ENCODE data around the gene GPAT2.
"Not testable (repeated sequence)": the region's sequence is repeated elsewhere in the genome, so short reads cannot be mapped to it uniquely, and the experiment has no call there.

Gene GPAT2

GRCh38 chr2:96061197-96061817, 26.6 kb upstream of the GPAT2 start:
- H3K9me3 ChIP-seq (ENCODE audit: insufficient read depth, low read depth, low read length); H2BK12ac ChIP-seq (ENCODE audit: low read length); H4K8ac ChIP-seq (ENCODE audit: low read depth, low read length); H3K79me1 ChIP-seq (ENCODE audit: low read length); H3K27me3 ChIP-seq (ENCODE audit: insufficient read depth, low read length); H3K4me2 ChIP-seq (ENCODE audit: low read length); H3K14ac ChIP-seq (ENCODE audit: low read length); H4K91ac ChIP-seq (ENCODE audit: low read depth, low read length); H3K36me3 ChIP-seq (ENCODE audit: control insufficient read depth in 1 of 2, insufficient read depth in 2 of 2, low read length in 2 of 2); DNase-seq; H2AFZ ChIP-seq (ENCODE audit: insufficient read depth, low read length, poor library complexity); H3K23ac ChIP-seq (ENCODE audit: low read length); H2AK5ac ChIP-seq (ENCODE audit: low read length); H3K9ac ChIP-seq (ENCODE audit: low read length); H3K4ac ChIP-seq (ENCODE audit: low read depth, low read length); H2BK120ac ChIP-seq (ENCODE audit: insufficient read depth, low read length, poor library complexity); H3K4me3 ChIP-seq (ENCODE audit: low read depth, low read length); H3K18ac ChIP-seq (ENCODE audit: low read length); H2BK5ac ChIP-seq (ENCODE audit: low read depth, low read length, poor library complexity); H4K12ac ChIP-seq (ENCODE audit: low read depth, low read length); H3K27ac ChIP-seq (ENCODE audit: low read depth, low read length); H3K4me1 ChIP-seq (ENCODE audit: control insufficient read depth in 1 of 2, insufficient read depth in 2 of 2, low read length in 2 of 2); H3K79me2 ChIP-seq (ENCODE audit: control insufficient read depth, insufficient read depth, low read length, poor library complexity): not testable (repeated sequence)
- no CpG with 5 or more reads among the region's 8 CpGs for WGBS (ENCODE audit: extremely low coverage, insufficient coverage, insufficient read length)

DNA sequence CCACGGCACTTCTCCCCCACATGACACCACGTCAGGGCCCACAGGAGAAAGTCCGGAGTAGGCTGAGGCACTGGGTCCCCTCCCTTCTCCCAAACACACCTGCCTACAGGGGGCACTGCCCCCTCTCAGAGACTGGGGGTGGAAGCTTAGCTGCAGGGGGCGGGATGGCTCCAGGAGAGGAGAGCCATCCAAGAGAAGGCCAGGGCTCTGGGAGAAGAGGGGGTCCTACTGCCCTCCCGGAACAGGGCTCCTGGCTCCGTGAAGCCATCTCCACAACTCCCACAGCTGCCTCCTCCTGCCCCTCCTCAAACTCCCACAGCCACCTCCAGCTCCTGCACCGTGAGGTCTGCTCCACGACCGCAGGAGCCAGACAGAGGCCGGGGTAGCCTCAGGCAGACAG, 25.6 kb upstream of the GPAT2 start:
- not testable (repeated sequence) for H4K8ac ChIP-seq (ENCODE audit: low read depth, low read length); H4K91ac ChIP-seq (ENCODE audit: low read depth, low read length); H3K4me3 ChIP-seq (ENCODE audit: low read depth, low read length); H3K4me1 ChIP-seq (ENCODE audit: control insufficient read depth in 1 of 2, insufficient read depth in 2 of 2, low read length in 2 of 2); H3K9me3 ChIP-seq (ENCODE audit: insufficient read depth, low read depth, low read length); H3K18ac ChIP-seq (ENCODE audit: low read length); H3K14ac ChIP-seq (ENCODE audit: low read length); H2BK5ac ChIP-seq (ENCODE audit: low read depth, low read length, poor library complexity); H3K27me3 ChIP-seq (ENCODE audit: insufficient read depth, low read length); H3K27ac ChIP-seq (ENCODE audit: low read depth, low read length); H3K9ac ChIP-seq (ENCODE audit: low read length); H3K79me1 ChIP-seq (ENCODE audit: low read length); H3K79me2 ChIP-seq (ENCODE audit: control insufficient read depth, insufficient read depth, low read length, poor library complexity); H2BK120ac ChIP-seq (ENCODE audit: insufficient read depth, low read length, poor library complexity); H3K4ac ChIP-seq (ENCODE audit: low read depth, low read length); H4K12ac ChIP-seq (ENCODE audit: low read depth, low read length); H3K36me3 ChIP-seq (ENCODE audit: control insufficient read depth in 1 of 2, insufficient read depth in 2 of 2, low read length in 2 of 2); H2BK12ac ChIP-seq (ENCODE audit: low read length); H3K4me2 ChIP-seq (ENCODE audit: low read length); H2AK5ac ChIP-seq (ENCODE audit: low read length); DNase-seq; H3K23ac ChIP-seq (ENCODE audit: low read length); H2AFZ ChIP-seq (ENCODE audit: insufficient read depth, low read length, poor library complexity)
- WGBS (ENCODE audit: extremely low coverage, insufficient coverage, insufficient read length), result no CpG with 5 or more reads among the region's 10 CpGs

DNA sequence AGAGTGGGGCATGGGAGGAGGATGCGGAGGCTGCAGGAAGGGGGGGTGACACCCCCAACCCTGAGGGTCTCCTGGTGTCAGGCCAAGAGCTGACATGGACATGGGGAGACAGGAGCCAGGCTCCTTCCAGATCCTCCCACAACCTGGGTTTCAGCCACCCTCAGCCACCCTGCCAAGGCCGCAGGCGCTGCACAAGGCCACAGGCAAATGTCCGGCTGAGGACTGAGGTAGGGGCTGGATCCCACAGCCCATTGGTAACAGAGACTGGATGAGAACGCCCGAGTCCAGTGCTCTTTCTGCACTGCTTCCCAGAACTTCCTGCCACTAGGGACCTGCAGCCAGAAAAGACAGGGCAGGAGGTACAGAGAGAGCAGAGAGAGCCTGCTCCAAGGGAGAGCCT, 24.7 kb upstream of the GPAT2 start:
- no CpG with 5 or more reads among the region's 6 CpGs for WGBS (ENCODE audit: extremely low coverage, insufficient coverage, insufficient read length)
- H3K4me3 ChIP-seq (ENCODE audit: low read depth, low read length); H2AK5ac ChIP-seq (ENCODE audit: low read length); H3K23ac ChIP-seq (ENCODE audit: low read length); H2BK5ac ChIP-seq (ENCODE audit: low read depth, low read length, poor library complexity); H4K8ac ChIP-seq (ENCODE audit: low read depth, low read length); H3K9ac ChIP-seq (ENCODE audit: low read length); H3K14ac ChIP-seq (ENCODE audit: low read length); H3K79me2 ChIP-seq (ENCODE audit: control insufficient read depth, insufficient read depth, low read length, poor library complexity); H3K27me3 ChIP-seq (ENCODE audit: insufficient read depth, low read length); H3K79me1 ChIP-seq (ENCODE audit: low read length); H2AFZ ChIP-seq (ENCODE audit: insufficient read depth, low read length, poor library complexity); DNase-seq; H2BK12ac ChIP-seq (ENCODE audit: low read length); H3K4ac ChIP-seq (ENCODE audit: low read depth, low read length); H3K18ac ChIP-seq (ENCODE audit: low read length); H3K27ac ChIP-seq (ENCODE audit: low read depth, low read length); H3K9me3 ChIP-seq (ENCODE audit: insufficient read depth, low read depth, low read length); H4K12ac ChIP-seq (ENCODE audit: low read depth, low read length); H4K91ac ChIP-seq (ENCODE audit: low read depth, low read length); H3K36me3 ChIP-seq (ENCODE audit: control insufficient read depth in 1 of 2, insufficient read depth in 2 of 2, low read length in 2 of 2); H3K4me2 ChIP-seq (ENCODE audit: low read length); H3K4me1 ChIP-seq (ENCODE audit: control insufficient read depth in 1 of 2, insufficient read depth in 2 of 2, low read length in 2 of 2); H2BK120ac ChIP-seq (ENCODE audit: insufficient read depth, low read length, poor library complexity): not testable (repeated sequence)

- H3K4me2 ChIP-seq (ENCODE audit: low read length); DNase-seq; H3K36me3 ChIP-seq (ENCODE audit: control insufficient read depth in 1 of 2, insufficient read depth in 2 of 2, low read length in 2 of 2); H3K9ac ChIP-seq (ENCODE audit: low read length); H4K8ac ChIP-seq (ENCODE audit: low read depth, low read length); H3K79me2 ChIP-seq (ENCODE audit: control insufficient read depth, insufficient read depth, low read length, poor library complexity); H2BK5ac ChIP-seq (ENCODE audit: low read depth, low read length, poor library complexity); H3K18ac ChIP-seq (ENCODE audit: low read length); H3K79me1 ChIP-seq (ENCODE audit: low read length); H2AFZ ChIP-seq (ENCODE audit: insufficient read depth, low read length, poor library complexity); H3K4me1 ChIP-seq (ENCODE audit: control insufficient read depth in 1 of 2, insufficient read depth in 2 of 2, low read length in 2 of 2); H3K4ac ChIP-seq (ENCODE audit: low read depth, low read length); H3K27ac ChIP-seq (ENCODE audit: low read depth, low read length); H2BK12ac ChIP-seq (ENCODE audit: low read length); H3K27me3 ChIP-seq (ENCODE audit: insufficient read depth, low read length); H3K4me3 ChIP-seq (ENCODE audit: low read depth, low read length); H2BK120ac ChIP-seq (ENCODE audit: insufficient read depth, low read length, poor library complexity); H3K14ac ChIP-seq (ENCODE audit: low read length); H3K9me3 ChIP-seq (ENCODE audit: insufficient read depth, low read depth, low read length); H2AK5ac ChIP-seq (ENCODE audit: low read length); H3K23ac ChIP-seq (ENCODE audit: low read length); H4K91ac ChIP-seq (ENCODE audit: low read depth, low read length); H4K12ac ChIP-seq (ENCODE audit: low read depth, low read length): not testable (repeated sequence)
- no CpG with 5 or more reads among the region's 6 CpGs for WGBS (ENCODE audit: extremely low coverage, insufficient coverage, insufficient read length)
These were observed 21.1 kb upstream of the GPAT2 start for GRCh38 chr2:96055830-96056229.
